Vagina (tissue), 2 donors: ENCODE measurements around the gene AKAP13. TPM values are rescaled to one million over a fixed set of nuclear protein-coding genes. Genes with fewer than 3 reads are reported as not detected.

ENCODE experiments used
- DNase-seq, 2 donors: peaks; one replicate each; pipeline ENCODE4 v3.0.0-alpha.2; 2017; ENCODE audit errors: extremely low spot score in 2 of 2
- H3K27ac ChIP-seq: fragments of 200-600 bp; sonication (generic); one replicate; pipeline ENCODE4 v1.5.1; 2019
- H3K27me3 ChIP-seq: fragments of 200-600 bp; sonication (generic); one replicate; pipeline ENCODE4 v1.5.1; 2019
- H3K36me3 ChIP-seq, 2 donors: fragments of 200-600 bp; sonication (generic); one replicate each; pipeline ENCODE4 v1.5.1; 2017 to 2019
- H3K4me1 ChIP-seq: fragments of 200-600 bp; sonication (generic); one replicate; pipeline ENCODE4 v1.5.1; 2019
- H3K4me3 ChIP-seq, 2 donors: fragments of 200-600 bp; sonication (generic); 1 replicate in 1 of 2; 2 replicates in 1 of 2; pipeline ENCODE4 v1.5.1; 2016 to 2019
- H3K9me3 ChIP-seq: fragments of 200-600 bp; sonication (generic); one replicate; pipeline ENCODE4 v1.5.1; 2019
- POLR2A ChIP-seq, 2 donors: fragments of 450-650 bp; IDR thresholded peaks; one replicate each; pipeline ENCODE4 v1.6.1; 2017; ENCODE audit warnings: antibody characterized with exemption in 2 of 2, mild to moderate bottlenecking in 2 of 2, moderate library complexity in 2 of 2
- POLR2AphosphoS5 ChIP-seq, 2 donors: sonication (generic); formaldehyde crosslinking; IDR thresholded peaks; one replicate each; pipeline ENCODE4 v1.9.0; 2017; ENCODE audit warnings: antibody characterized with exemption in 2 of 2, mild to moderate bottlenecking in 2 of 2, low read depth in 1 of 2; ENCODE audit not compliant: insufficient read depth in 1 of 2
- intact Hi-C: fragments of 100-400 bp; cut with DNase I; formaldehyde crosslinking; loops from one replicate; pipeline ENCODE4 v1.15.1; 2023
- total RNA-seq: library from RNA; depleted of rRNA; stranded (reverse); fragments of >200 nt; gene quantifications from one replicate; pipeline ENCODE4 v1.2.3, GENCODE V29; 2016
- TF ChIP-seq, protein P1 (sequence below), 3 experiments: fragments of 450-650 bp in 2 of 3; fragments of 200-600 bp in 1 of 3; sonication (generic) in 1 of 3; IDR thresholded peaks; one replicate each; pipeline ENCODE4 v1.5.1; 2017 to 2019; ENCODE audit warnings: antibody characterized with exemption in 3 of 3, mild to moderate bottlenecking in 2 of 3, moderate library complexity in 2 of 3

Gene AKAP13
- total RNA-seq, 1 donor from 2014 or later: 177 TPM

DNA sequence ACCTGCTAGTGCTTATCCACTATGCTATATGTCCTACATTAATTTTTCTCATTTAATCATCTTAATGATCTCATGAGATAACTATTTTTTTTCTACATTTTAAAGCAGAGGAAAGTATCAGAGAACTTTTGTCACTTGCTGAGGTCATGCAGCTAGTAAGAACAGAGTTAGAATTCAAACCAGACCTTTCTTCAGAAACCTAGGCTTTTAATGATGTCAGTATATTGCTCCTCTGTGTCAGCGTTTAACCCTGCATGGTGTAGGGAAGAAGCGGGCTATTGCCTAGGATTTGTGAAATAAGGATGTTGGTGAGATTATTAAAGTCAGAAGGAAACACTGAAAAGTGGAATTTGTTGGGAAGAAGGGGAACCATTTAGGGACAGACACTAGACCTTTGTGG is 121.2 kb downstream of the AKAP13 start:
- intact Hi-C loops: loop anchor here (10.0 kb wide), 1 partner anchor 207 kb away; no protein-coding TSS in a partner anchor
- H3K27ac ChIP-seq: no peak overlapping the region
- TF ChIP-seq POLR2AphosphoS5 (IDR thresholded peaks at IDR 0.05; ENCODE audit: insufficient read depth in 1 of 2, low read depth in 1 of 2) (no peak), POLR2A (IDR thresholded peaks at IDR 0.05) (no peak)
- TF ChIP-seq, protein P1, sequence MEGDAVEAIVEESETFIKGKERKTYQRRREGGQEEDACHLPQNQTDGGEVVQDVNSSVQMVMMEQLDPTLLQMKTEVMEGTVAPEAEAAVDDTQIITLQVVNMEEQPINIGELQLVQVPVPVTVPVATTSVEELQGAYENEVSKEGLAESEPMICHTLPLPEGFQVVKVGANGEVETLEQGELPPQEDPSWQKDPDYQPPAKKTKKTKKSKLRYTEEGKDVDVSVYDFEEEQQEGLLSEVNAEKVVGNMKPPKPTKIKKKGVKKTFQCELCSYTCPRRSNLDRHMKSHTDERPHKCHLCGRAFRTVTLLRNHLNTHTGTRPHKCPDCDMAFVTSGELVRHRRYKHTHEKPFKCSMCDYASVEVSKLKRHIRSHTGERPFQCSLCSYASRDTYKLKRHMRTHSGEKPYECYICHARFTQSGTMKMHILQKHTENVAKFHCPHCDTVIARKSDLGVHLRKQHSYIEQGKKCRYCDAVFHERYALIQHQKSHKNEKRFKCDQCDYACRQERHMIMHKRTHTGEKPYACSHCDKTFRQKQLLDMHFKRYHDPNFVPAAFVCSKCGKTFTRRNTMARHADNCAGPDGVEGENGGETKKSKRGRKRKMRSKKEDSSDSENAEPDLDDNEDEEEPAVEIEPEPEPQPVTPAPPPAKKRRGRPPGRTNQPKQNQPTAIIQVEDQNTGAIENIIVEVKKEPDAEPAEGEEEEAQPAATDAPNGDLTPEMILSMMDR (IDR thresholded peaks at IDR 0.05): no peak
- no peaks in the 10 kb centered on the region for H3K36me3 ChIP-seq
- H3K4me1 ChIP-seq: peaks cover 47% of the 10 kb centered on the region
- H3K27me3 ChIP-seq: no peaks in the 10 kb centered on the region
- DNase-seq: no peak
- no peaks in the 10 kb centered on the region for H3K9me3 ChIP-seq
- H3K4me3 ChIP-seq: no peak overlapping the region

DNA sequence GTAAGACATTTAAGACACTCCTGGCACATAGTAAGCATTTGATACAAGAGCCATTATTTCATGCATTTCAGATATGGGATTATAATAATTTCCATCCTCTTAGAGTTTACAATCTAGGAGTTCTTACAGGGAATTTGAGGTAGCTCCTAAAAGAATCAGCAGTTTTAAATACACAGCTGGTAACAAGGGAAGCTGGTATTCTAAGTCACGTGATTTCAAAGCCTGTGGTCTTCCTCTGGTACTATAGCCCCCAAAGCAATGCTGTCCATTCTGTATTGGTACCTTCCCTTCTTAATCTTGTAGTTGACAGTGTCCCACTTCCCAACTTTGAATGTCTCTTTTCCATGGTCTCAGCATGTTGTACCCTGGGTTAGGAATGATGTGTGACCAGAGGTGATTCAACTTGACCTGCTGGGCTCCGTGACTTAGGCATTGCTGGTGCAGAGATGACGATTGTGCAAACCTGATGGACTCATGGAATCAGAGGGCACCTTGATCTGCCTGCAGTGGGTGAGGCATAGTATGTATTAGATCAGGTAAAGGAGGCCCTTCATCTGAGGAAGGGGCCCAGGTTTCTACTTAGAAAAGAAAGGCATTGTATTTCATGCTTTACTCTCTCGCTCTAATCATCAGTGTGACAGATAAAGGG is 122.9 kb downstream of the AKAP13 start:
- intact Hi-C loops: loop anchor here (10.0 kb wide), 1 partner anchor 208 kb away; no protein-coding TSS in a partner anchor
- H3K27me3 ChIP-seq: no peaks in the 10 kb centered on the region
- no peak for TF ChIP-seq POLR2AphosphoS5 (IDR thresholded peaks at IDR 0.05; ENCODE audit: insufficient read depth in 1 of 2, low read depth in 1 of 2)
- no peaks in the 10 kb centered on the region for H3K36me3 ChIP-seq
- no peaks in the 10 kb centered on the region for H3K9me3 ChIP-seq
- no peak overlapping the region for H3K27ac ChIP-seq
- no peak for DNase-seq
- H3K4me3 ChIP-seq: no peak overlapping the region
- peaks cover 38% of the 10 kb centered on the region for H3K4me1 ChIP-seq

DNA sequence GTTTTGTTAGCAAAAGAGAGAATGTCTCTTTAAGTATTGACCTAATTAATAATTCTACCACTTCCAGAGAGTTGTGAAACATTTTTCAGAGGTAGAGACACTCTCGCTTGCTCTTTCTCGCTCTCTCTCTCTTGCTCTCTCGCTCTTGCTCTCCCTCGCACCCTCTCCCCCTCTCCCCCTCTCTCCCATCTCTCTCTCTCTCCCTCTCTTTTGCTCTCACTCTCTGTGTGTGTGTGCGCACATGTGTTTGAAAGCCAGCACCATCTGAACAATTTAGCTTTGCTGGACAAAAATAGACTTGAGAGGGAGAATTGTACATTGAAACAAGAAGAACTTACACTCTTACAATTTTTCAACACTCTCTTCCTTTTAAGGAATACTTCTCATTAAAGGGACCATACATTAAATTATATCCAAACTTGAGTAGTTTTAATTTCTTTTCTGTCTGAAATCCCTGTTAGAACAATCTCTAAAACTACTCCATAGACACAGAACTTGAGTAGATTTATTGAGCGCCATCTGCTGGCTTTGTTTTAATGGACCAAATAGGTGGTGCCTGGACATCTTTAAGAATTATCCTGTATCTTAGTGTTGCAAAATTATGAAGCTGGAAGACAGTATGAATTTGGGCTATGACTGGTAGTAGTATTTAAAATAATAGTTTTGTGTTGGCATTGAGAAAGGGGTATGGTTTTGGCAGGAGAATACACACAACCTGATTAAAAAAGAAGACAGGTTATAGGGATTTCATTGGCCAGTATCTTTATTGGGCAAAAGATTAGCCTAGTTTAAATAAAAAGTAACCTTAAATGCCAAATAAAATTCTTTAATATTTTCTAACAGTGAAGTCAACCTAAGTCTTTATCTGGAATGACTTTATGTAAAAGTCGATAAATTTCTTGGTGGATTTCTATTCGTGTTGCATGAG is 124.6 kb downstream of the AKAP13 start:
- H3K27ac ChIP-seq: peak overlapping the region; percentile 47
- no peak overlapping the region for H3K4me3 ChIP-seq
- intact Hi-C loops: loop anchor here (10.0 kb wide), 1 partner anchor 210 kb away; no protein-coding TSS in a partner anchor
- H3K36me3 ChIP-seq: no peaks in the 10 kb centered on the region
- DNase-seq: no peak
- H3K9me3 ChIP-seq: no peaks in the 10 kb centered on the region
- TF ChIP-seq, protein P1 (IDR thresholded peaks at IDR 0.05): peak in 2 of 3 experiments; percentile 37 to 41
- TF ChIP-seq POLR2A (IDR thresholded peaks at IDR 0.05) (no peak), POLR2AphosphoS5 (IDR thresholded peaks at IDR 0.05; ENCODE audit: insufficient read depth in 1 of 2, low read depth in 1 of 2) (peak in 1 of 2 donors; percentile 26)
- H3K4me1 ChIP-seq: peaks cover 22% of the 10 kb centered on the region
- H3K27me3 ChIP-seq: no peaks in the 10 kb centered on the region

GRCh38 chr15:85507114-85507513 is 126.7 kb downstream of the AKAP13 start:
- no peak overlapping the region for H3K27ac ChIP-seq
- TF ChIP-seq, protein P1 (IDR thresholded peaks at IDR 0.05): no peak
- TF ChIP-seq POLR2A (IDR thresholded peaks at IDR 0.05): no peak
- no peak for TF ChIP-seq POLR2AphosphoS5 (IDR thresholded peaks at IDR 0.05; ENCODE audit: insufficient read depth in 1 of 2, low read depth in 1 of 2)
- no peaks in the 10 kb centered on the region for H3K27me3 ChIP-seq
- peaks cover 13% of the 10 kb centered on the region for H3K4me1 ChIP-seq
- intact Hi-C loops: loop anchor here (10.0 kb wide), 1 partner anchor 212 kb away; no protein-coding TSS in a partner anchor
- H3K36me3 ChIP-seq: no peaks in the 10 kb centered on the region
- H3K9me3 ChIP-seq: no peaks in the 10 kb centered on the region
- no peak overlapping the region for H3K4me3 ChIP-seq
- DNase-seq: no peak

DNA sequence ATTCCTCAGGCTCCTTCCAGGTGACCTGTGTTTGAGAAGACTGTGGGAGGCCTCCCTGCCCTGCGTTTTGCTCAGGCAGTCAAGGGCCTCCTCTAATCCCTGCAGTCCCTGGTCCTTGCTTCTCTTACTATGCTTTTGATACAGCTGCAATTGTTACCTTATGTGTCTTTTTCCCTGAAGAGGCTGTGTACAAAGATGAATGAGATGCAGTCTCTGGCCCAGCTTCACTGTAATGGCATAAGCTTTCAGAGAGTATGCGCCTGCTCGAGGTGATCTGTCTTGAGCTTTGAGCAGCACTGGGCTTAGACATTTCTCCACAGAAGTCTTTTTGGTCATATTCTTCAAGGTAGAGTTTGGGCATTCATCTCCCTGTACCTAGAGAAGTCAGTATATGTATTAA is 129.6 kb downstream of the AKAP13 start:
- no peak for DNase-seq
- H3K36me3 ChIP-seq: no peaks in the 10 kb centered on the region
- intact Hi-C loops: loop anchor here (10.0 kb wide), 1 partner anchor 215 kb away; no protein-coding TSS in a partner anchor
- no peak overlapping the region for H3K27ac ChIP-seq
- TF ChIP-seq, protein P1 (IDR thresholded peaks at IDR 0.05): no peak
- TF ChIP-seq POLR2A (IDR thresholded peaks at IDR 0.05): no peak
- TF ChIP-seq POLR2AphosphoS5 (IDR thresholded peaks at IDR 0.05; ENCODE audit: insufficient read depth in 1 of 2, low read depth in 1 of 2): no peak
- H3K9me3 ChIP-seq: no peaks in the 10 kb centered on the region
- H3K27me3 ChIP-seq: no peaks in the 10 kb centered on the region
- peaks cover 12% of the 10 kb centered on the region for H3K4me1 ChIP-seq
- no peak overlapping the region for H3K4me3 ChIP-seq
